ENCODE results near the gene TAF4. TPM values are rescaled to one million over a fixed set of nuclear protein-coding genes. Genes with fewer than 3 reads are reported as not detected.

TAF4 gene
- polyA plus RNA-seq, 1 donor from 2014 or later, result 10.2 TPM

DNA sequence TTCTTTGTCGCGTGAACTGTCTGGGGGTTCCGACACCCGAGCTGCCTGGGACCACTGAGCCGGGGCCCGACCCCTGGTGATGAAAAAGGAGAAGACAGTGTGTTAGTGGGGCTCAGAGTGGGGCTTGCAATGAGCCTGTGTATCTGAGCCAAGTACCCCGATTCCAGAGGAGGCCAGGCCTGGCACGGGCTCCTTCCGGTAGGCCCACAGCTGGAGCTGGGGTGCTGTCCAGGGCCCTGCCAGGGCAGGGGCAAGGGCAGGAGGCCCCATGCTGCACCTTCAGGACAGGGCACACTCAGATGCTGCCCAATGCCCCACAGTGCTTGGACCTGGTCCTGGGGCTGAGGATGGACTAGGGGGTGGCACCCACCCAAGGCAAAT lies 89.4 kb downstream of the TAF4 start:
- TF ChIP-seq EP300 (conservative IDR thresholded peaks at IDR 0.05; ENCODE audit: poor library complexity, severe bottlenecking), result no peak
- TF ChIP-seq, protein P1, sequence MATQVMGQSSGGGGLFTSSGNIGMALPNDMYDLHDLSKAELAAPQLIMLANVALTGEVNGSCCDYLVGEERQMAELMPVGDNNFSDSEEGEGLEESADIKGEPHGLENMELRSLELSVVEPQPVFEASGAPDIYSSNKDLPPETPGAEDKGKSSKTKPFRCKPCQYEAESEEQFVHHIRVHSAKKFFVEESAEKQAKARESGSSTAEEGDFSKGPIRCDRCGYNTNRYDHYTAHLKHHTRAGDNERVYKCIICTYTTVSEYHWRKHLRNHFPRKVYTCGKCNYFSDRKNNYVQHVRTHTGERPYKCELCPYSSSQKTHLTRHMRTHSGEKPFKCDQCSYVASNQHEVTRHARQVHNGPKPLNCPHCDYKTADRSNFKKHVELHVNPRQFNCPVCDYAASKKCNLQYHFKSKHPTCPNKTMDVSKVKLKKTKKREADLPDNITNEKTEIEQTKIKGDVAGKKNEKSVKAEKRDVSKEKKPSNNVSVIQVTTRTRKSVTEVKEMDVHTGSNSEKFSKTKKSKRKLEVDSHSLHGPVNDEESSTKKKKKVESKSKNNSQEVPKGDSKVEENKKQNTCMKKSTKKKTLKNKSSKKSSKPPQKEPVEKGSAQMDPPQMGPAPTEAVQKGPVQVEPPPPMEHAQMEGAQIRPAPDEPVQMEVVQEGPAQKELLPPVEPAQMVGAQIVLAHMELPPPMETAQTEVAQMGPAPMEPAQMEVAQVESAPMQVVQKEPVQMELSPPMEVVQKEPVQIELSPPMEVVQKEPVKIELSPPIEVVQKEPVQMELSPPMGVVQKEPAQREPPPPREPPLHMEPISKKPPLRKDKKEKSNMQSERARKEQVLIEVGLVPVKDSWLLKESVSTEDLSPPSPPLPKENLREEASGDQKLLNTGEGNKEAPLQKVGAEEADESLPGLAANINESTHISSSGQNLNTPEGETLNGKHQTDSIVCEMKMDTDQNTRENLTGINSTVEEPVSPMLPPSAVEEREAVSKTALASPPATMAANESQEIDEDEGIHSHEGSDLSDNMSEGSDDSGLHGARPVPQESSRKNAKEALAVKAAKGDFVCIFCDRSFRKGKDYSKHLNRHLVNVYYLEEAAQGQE (IDR thresholded peaks at IDR 0.05; ENCODE audit: borderline replicate concordance), result no peak
- Histone ChIP-seq H3K27ac (ENCODE audit: low read length) (no peak overlapping the region), H2AFZ (ENCODE audit: low read depth, low read length) (no peak overlapping the region), H4K20me1 (ENCODE audit: insufficient read depth) (no peaks in the 10 kb centered on the region), H3K27me3 (ENCODE audit: insufficient read depth, low read depth, low read length) (no peaks in the 10 kb centered on the region), H3K79me2 (replicated peaks; ENCODE audit: insufficient read depth, low read length) (no peaks in the 10 kb centered on the region), H3K9me3 (ENCODE audit: low read length) (no peaks in the 10 kb centered on the region), H3K9ac (ENCODE audit: low read length) (no peak overlapping the region), H3F3A (ENCODE audit: insufficient read depth, low read length, poor library complexity, severe bottlenecking) (no peaks in the 10 kb centered on the region), H3K9me2 (ENCODE audit: insufficient read depth, low read length) (no peaks in the 10 kb centered on the region), H3K36me3 (ENCODE audit: insufficient read depth, low read length) (peaks cover 8% of the 10 kb centered on the region), H3K4me3 (ENCODE audit: low read length) (no peak overlapping the region), H3K4me2 (ENCODE audit: low read length) (no peak overlapping the region)

DNA sequence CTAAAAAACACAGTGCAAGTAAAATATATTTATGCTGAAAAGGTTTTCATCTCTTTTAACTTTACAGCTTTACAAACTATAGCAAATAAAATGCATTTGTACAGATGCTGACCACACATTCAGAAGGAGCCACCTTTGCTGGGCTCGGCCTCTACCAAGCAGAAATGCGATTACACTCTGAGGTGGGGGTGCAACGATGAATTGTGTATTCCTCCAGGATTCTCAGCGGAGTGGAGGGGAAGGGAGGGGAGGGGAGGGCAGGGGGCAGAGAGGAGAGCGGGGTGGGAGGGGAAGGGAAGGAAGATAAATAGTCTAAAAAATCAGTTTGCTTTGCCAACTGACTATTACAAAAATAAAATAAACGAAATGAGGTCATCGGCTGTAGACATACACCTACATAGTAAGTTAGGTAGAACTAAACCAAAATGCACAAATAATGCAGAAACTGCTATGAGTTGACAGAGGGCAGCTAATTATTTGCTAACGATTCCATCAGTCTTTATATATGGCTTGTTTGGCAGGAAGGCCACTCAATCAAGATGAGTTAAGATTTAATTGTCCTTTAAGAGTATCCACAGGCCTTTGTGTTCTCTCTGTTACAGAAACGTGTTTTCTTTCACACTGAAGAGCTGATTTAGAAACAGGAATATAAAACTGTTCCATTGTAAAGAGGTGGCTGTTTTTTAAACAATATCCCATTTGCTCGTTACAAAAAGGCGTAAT lies 90.1 kb downstream of the TAF4 start:
- Histone ChIP-seq H3K9me3 (ENCODE audit: low read length) (no peaks in the 10 kb centered on the region), H3K9me2 (ENCODE audit: insufficient read depth, low read length) (no peaks in the 10 kb centered on the region), H3K27me3 (ENCODE audit: insufficient read depth, low read depth, low read length) (no peaks in the 10 kb centered on the region), H3K4me2 (ENCODE audit: low read length) (no peak overlapping the region), H3K27ac (ENCODE audit: low read length) (no peak overlapping the region), H3K4me3 (ENCODE audit: low read length) (no peak overlapping the region), H2AFZ (ENCODE audit: low read depth, low read length) (no peak overlapping the region), H3K9ac (ENCODE audit: low read length) (no peak overlapping the region), H3F3A (ENCODE audit: insufficient read depth, low read length, poor library complexity, severe bottlenecking) (no peaks in the 10 kb centered on the region), H4K20me1 (ENCODE audit: insufficient read depth) (no peaks in the 10 kb centered on the region), H3K79me2 (replicated peaks; ENCODE audit: insufficient read depth, low read length) (no peaks in the 10 kb centered on the region), H3K36me3 (ENCODE audit: insufficient read depth, low read length) (peaks cover 8% of the 10 kb centered on the region)
- no peak for TF ChIP-seq MXI1 (conservative IDR thresholded peaks at IDR 0.05; ENCODE audit: poor library complexity, severe bottlenecking)
- no peak for TF ChIP-seq TAF1 (IDR thresholded peaks at IDR 0.05; ENCODE audit: low read depth)
- no peak for TF ChIP-seq SMC3 (conservative IDR thresholded peaks at IDR 0.05; ENCODE audit: poor library complexity)
- no peak for TF ChIP-seq EP300 (conservative IDR thresholded peaks at IDR 0.05; ENCODE audit: poor library complexity, severe bottlenecking)
- TF ChIP-seq, protein P2, sequence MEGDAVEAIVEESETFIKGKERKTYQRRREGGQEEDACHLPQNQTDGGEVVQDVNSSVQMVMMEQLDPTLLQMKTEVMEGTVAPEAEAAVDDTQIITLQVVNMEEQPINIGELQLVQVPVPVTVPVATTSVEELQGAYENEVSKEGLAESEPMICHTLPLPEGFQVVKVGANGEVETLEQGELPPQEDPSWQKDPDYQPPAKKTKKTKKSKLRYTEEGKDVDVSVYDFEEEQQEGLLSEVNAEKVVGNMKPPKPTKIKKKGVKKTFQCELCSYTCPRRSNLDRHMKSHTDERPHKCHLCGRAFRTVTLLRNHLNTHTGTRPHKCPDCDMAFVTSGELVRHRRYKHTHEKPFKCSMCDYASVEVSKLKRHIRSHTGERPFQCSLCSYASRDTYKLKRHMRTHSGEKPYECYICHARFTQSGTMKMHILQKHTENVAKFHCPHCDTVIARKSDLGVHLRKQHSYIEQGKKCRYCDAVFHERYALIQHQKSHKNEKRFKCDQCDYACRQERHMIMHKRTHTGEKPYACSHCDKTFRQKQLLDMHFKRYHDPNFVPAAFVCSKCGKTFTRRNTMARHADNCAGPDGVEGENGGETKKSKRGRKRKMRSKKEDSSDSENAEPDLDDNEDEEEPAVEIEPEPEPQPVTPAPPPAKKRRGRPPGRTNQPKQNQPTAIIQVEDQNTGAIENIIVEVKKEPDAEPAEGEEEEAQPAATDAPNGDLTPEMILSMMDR (IDR thresholded peaks at IDR 0.05; ENCODE audit: poor library complexity, severe bottlenecking), result no peak
- no peak for TF ChIP-seq EZH2 (IDR thresholded peaks at IDR 0.05; ENCODE audit: borderline replicate concordance, insufficient read depth, low read length, poor library complexity, severe bottlenecking)
- TF ChIP-seq, protein P1 (IDR thresholded peaks at IDR 0.05; ENCODE audit: borderline replicate concordance), result no peak
- TF ChIP-seq POLR2AphosphoS5 (IDR thresholded peaks at IDR 0.05), result no peak
- TF ChIP-seq RAD21 (conservative IDR thresholded peaks at IDR 0.05), result no peak
